ENCODE measurements around the gene AARS2. TPM values are rescaled to one million over a fixed set of nuclear protein-coding genes. Genes with fewer than 3 reads are reported as not detected.
A peak's percentile ranks its signal among the peaks of the same experiment; 100 is the strongest.

AARS2 gene
- total and polyA plus RNA-seq, 9 donors = 3.0 to 15.5 (median 14.0) TPM

DNA sequence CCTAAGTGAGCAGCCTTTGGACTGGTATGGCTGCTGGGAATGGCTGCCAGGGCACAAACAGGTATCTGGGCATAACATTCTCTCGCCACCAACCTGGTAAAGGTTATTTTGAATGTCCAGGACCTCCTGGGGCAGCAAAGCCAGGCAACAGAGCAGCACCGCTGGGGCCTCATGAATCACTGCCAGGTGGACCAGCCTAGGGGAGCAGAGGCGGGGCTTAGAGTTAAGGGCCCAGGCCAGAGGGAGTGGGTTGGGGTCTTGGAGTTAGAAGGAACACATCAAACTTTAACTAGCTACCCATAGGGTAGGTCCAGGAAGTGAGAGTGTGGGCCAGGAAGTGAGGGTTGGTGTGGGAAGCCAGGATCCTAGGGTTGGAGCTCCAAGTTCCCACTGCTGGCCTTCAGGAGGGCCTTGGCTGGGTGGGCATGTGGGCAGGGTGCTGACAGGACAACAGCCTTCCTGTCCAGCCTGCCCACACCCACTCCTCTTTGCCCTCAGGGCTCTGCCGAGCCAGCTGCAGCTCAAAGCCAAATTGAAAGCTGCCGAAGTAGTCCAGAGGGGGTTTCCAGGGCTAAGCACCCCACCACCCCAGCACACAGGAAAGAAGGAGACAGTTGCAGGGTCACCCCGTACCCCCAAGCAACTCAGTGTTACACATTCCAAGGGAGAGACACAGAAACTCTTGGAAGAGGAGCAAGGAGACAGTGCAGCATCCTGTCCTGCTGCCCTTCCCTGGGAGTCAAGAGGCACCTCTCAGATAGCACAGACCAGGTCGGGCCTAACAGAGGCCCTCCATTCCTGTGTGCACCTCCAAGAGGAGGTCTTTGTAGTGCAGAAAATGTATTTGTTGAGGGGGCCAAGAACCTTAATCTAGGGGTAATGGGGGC lies 50.4 kb downstream of the AARS2 start:
- H3K4me1 ChIP-seq (ENCODE audit: insufficient read depth) = peaks cover 11% of the 10 kb centered on the region
- H3K9me3 ChIP-seq = no peaks in the 10 kb centered on the region
- H3K36me3 ChIP-seq = no peaks in the 10 kb centered on the region
- H3K27ac ChIP-seq = no peak overlapping the region
- DNase-seq = no peak
- H3K27me3 ChIP-seq = no peaks in the 10 kb centered on the region
- no peak overlapping the region for H3K4me3 ChIP-seq
- intact Hi-C loops (cut with DNase I) = no loop called here
- WGBS, 3 donors = 67 to 76% (median 71%) methylated on average over 7 of the region's 7 CpGs
- TF ChIP-seq POLR2A (IDR thresholded peaks at IDR 0.05) (no peak), EP300 (IDR thresholded peaks at IDR 0.05) (no peak)
- TF ChIP-seq, protein P1, sequence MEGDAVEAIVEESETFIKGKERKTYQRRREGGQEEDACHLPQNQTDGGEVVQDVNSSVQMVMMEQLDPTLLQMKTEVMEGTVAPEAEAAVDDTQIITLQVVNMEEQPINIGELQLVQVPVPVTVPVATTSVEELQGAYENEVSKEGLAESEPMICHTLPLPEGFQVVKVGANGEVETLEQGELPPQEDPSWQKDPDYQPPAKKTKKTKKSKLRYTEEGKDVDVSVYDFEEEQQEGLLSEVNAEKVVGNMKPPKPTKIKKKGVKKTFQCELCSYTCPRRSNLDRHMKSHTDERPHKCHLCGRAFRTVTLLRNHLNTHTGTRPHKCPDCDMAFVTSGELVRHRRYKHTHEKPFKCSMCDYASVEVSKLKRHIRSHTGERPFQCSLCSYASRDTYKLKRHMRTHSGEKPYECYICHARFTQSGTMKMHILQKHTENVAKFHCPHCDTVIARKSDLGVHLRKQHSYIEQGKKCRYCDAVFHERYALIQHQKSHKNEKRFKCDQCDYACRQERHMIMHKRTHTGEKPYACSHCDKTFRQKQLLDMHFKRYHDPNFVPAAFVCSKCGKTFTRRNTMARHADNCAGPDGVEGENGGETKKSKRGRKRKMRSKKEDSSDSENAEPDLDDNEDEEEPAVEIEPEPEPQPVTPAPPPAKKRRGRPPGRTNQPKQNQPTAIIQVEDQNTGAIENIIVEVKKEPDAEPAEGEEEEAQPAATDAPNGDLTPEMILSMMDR (IDR thresholded peaks at IDR 0.05) = no peak

DNA sequence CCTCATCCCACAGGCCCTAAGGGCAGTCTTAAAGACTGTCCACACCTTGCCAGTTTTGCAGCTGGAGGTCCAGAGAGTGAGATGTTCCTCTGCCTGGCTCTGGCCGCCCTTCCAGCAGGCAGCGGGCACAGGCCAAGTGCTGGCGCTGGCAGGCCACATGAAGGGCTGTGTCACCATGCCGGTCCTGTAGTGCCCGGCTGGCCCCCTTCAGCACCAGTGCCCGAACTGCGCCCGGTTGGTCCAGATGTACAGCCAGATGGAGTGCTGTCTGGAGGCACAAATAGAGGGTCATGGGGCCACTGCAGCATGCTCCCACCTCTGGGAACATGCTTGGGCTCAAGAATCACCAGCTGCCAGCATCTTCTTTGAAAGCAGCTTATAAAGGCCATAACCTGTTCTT lies 51.6 kb downstream of the AARS2 start:
- H3K36me3 ChIP-seq = no peaks in the 10 kb centered on the region
- H3K27ac ChIP-seq = no peak overlapping the region
- DNase-seq = no peak
- WGBS, 3 donors = 91 to 95% (median 93%) methylated on average over 8 of the region's 8 CpGs
- TF ChIP-seq, protein P1 (IDR thresholded peaks at IDR 0.05) = no peak
- no peak for TF ChIP-seq POLR2A (IDR thresholded peaks at IDR 0.05)
- TF ChIP-seq EP300 (IDR thresholded peaks at IDR 0.05) = no peak
- H3K4me1 ChIP-seq (ENCODE audit: insufficient read depth) = peaks cover 12% of the 10 kb centered on the region
- intact Hi-C loops (cut with DNase I) = no loop called here
- no peaks in the 10 kb centered on the region for H3K9me3 ChIP-seq
- no peaks in the 10 kb centered on the region for H3K27me3 ChIP-seq
- H3K4me3 ChIP-seq = no peak overlapping the region

GRCh38 chr6:44260451-44261297 lies 52.5 kb downstream of the AARS2 start:
- H3K4me1 ChIP-seq (ENCODE audit: insufficient read depth) = peaks cover 14% of the 10 kb centered on the region
- WGBS, 3 donors = 92 to 93% (median 93%) methylated on average over 6 of the region's 6 CpGs

DNA sequence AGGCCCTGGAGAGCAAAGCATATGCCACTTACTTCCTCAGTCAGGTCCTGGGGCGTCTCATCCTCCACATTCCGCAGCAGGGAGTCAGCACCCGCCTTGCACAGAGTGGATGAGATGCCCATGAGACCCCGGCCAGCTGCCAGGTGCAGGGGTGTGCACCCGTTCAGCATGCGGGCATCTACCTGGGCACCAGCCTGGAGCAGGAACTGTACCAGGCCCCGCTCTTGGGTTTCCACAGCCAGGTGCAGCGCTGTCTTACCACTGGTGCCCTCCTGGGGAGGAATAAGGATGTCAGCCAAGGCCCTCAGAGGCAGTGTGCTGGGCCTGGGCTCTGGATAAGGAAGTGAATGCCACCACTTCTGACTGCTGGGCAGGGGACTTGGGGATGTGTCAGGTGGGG lies 53.1 kb downstream of the AARS2 start:
- DNase-seq = peak in 1 of 5 donors; percentile 32
- H3K27ac ChIP-seq = no peak overlapping the region
- H3K9me3 ChIP-seq = no peaks in the 10 kb centered on the region
- intact Hi-C loops (cut with DNase I) = no loop called here
- 89 to 100% (median 95%) methylated on average over 7 to 8 of the region's 8 CpGs for WGBS, 3 donors
- H3K27me3 ChIP-seq = no peaks in the 10 kb centered on the region
- H3K4me1 ChIP-seq (ENCODE audit: insufficient read depth) = peaks cover 14% of the 10 kb centered on the region
- H3K36me3 ChIP-seq = no peaks in the 10 kb centered on the region
- H3K4me3 ChIP-seq = no peak overlapping the region
- TF ChIP-seq, protein P1 (IDR thresholded peaks at IDR 0.05) = no peak
- TF ChIP-seq POLR2A (IDR thresholded peaks at IDR 0.05) (no peak), EP300 (IDR thresholded peaks at IDR 0.05) (no peak)

More at GRCh38 chr6:44260451-44261297, 52.5 kb downstream of the AARS2 start:
- DNase-seq = no peak
- no peak overlapping the region for H3K27ac ChIP-seq
- intact Hi-C loops (cut with DNase I) = no loop called here
- no peaks in the 10 kb centered on the region for H3K9me3 ChIP-seq
- H3K36me3 ChIP-seq = no peaks in the 10 kb centered on the region
- H3K27me3 ChIP-seq = no peaks in the 10 kb centered on the region
- no peak for TF ChIP-seq EP300 (IDR thresholded peaks at IDR 0.05)
- TF ChIP-seq, protein P1 (IDR thresholded peaks at IDR 0.05) = no peak
- TF ChIP-seq POLR2A (IDR thresholded peaks at IDR 0.05) = no peak
- H3K4me3 ChIP-seq = no peak overlapping the region
